GM13977 (cell line): Measurements from ENCODE around the gene DDOST.
A peak's percentile ranks its signal among the peaks of the same experiment; 100 is the strongest.

Experiments used
- DNase-seq: peaks from one replicate; pipeline ENCODE4 v3.0.0; 2012; ENCODE audit warnings: low spot score
- in situ Hi-C: fragments of 300-500 bp; cut with MboI; formaldehyde crosslinking; loops from one replicate; pipeline ENCODE4 v1.12.0; 2022; ENCODE audit warnings: low sequenced_read_pairs, low pct_unique_long_range_greater_than_20kb, mixed read lengths, inconsistent platforms; ENCODE audit not compliant: unreplicated experiment
- TF ChIP-seq, protein P1 (sequence below): IDR thresholded peaks from 2 replicates; pipeline ENCODE4 v1.5.1; 2012; ENCODE audit warnings: mild to moderate bottlenecking, control low read depth; ENCODE audit not compliant: insufficient read depth; ENCODE audit errors: extremely low read depth, missing control alignments

The DDOST gene

DNA sequence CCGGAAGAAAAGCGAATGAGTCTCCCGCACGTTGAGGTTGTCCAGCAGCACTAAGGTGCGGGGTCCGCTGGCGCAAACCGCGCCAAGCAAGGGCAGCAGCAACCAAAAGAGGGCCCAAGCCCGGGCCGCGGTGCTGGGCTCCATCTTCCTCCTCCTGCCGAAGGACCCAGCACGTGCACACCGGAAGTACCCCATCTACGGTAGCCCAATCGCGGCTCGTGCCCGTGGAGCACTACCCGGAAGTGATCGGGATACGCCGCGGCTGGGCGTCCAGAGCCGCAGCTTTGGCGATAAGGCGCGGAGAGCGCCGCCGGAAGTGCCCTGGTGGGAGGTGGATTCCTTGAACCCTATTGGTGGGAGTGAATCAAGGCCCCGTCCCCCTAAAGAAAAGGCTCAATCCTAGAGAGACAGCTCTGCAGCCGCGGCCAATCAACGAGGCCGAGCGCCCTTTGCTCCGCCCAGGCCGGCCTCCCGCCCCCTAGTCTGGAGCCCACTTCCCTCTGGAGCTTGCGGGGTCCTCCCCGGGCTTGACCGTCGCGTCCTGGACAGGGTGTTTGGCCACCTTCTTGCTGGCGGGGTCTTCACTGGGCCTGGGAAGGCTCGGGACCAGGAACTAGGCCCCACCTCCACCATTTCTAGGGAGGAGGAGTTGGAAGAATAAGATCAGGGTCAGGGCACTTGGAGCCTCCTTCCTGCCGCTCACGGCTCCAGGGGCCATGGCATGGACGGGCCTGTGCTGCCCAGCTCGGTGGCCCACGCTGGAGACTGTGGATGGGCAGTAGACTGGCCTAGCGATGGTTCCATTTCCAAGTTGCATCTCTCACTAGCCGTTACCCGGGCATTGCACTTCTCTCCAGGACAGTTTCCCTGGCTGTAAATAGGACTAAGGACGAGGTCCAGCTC, at the start of gene DDOST:
Gene DDOST (minus strand): TSS at position 163 of the 903 bp plus-strand sequence. CDS start 19 bp downstream, at position 144.
- in situ Hi-C loops, result no loop called here
- TF ChIP-seq, protein P1, sequence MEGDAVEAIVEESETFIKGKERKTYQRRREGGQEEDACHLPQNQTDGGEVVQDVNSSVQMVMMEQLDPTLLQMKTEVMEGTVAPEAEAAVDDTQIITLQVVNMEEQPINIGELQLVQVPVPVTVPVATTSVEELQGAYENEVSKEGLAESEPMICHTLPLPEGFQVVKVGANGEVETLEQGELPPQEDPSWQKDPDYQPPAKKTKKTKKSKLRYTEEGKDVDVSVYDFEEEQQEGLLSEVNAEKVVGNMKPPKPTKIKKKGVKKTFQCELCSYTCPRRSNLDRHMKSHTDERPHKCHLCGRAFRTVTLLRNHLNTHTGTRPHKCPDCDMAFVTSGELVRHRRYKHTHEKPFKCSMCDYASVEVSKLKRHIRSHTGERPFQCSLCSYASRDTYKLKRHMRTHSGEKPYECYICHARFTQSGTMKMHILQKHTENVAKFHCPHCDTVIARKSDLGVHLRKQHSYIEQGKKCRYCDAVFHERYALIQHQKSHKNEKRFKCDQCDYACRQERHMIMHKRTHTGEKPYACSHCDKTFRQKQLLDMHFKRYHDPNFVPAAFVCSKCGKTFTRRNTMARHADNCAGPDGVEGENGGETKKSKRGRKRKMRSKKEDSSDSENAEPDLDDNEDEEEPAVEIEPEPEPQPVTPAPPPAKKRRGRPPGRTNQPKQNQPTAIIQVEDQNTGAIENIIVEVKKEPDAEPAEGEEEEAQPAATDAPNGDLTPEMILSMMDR, result peak; percentile 39
- DNase-seq, result peak; percentile 98

DNA sequence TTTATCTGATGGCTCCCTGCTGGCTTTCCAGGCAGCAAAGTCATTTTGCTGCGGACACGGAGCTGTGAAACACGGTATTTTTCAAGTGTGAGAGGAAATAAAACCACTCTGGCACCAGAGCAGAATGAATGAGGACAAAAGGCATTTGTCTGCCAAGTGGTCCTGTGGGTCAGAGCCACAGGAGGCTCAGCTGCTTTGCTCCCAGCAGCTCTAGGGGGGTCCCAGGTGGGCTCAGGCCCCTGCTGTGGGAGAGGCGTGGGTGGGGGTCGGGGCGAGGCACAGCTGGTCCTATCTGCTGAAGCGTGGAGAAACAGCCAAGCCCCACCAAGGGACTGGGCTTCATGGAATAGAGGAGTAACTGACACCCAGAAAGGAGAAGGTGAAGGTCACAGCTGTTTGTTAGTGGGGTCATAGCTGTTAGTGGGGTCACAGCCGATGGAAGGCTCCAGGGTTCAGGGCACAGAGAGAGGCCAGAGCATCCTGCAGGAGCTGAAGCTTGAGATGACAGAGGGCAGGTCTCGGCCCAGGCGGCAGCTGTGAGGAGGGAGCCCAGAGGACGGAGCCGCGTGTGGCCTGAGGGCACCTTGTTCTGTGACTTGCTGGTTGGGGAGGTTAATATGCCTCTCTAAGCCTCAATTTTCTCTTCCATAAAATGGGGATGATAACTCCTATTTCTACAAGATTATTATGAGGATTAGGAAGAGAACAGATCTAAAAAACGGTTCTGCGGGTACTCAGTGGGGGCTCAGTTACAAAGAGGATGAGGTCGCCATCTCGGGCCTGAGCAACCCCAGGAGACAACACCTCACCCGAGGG, 49.5 kb upstream of the DDOST start:
- TF ChIP-seq, protein P1, result no peak
- DNase-seq, result no peak
- in situ Hi-C loops, result no loop called here

DNA sequence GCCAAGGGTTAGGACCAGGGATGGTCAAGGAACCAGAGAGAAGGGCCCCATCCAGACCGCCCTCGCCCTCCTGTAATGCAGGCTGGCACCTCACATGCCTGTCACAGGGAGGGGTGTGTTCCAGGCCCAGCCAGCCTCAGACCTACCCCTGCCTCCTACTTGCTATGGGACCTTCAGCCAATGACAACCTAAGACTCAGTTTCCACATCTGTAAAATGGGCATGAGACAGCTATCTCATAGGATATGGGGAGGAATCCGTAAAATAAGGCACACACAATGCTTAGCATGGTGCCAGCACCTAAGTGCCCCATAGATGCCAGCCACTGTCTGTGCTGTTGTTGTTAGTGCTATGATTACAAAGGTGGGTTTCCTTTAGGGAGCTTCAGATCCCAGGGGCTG, 48.7 kb upstream of the DDOST start:
- in situ Hi-C loops, result no loop called here
- TF ChIP-seq, protein P1, result no peak
- DNase-seq, result no peak

DNA sequence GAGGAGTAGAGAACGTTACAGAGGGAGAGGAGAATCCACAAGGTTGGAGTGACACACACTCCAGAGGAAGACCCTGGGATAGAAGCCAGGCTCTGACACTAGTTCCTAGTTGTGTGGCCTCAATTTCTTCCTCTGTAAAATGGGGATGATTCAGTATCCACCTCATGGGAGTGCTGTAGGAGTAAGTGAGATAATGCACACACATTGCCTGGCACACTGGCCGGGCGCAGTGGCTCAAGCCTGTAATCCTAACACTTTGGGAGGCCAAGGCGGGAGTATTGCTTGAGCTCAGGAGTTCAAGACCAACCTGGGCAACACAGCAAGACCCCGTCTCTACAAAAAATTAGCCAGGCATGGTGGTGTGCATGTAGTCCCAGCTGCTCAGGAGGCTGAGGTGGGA, 47.7 kb upstream of the DDOST start:
- in situ Hi-C loops, result no loop called here
- DNase-seq, result no peak
- TF ChIP-seq, protein P1, result no peak

DNA sequence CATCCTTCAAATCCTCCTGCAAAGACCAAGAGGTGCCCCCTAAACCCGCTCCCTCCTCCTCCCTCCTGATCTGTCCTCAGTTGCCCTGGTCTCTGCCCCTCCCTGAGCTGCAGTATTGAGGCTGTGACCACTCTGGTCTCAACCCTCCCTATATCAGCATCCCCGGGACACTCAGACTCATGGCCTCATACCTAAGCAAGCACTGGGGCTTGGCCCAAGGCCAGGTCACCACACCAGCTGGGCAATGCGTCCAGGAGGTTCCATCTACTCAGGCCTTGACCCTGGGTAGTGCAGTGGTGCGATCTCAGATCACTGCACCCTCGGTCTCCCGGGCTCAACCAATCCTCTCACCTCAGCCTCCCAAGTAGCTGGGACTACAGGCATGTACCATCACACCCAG, 46.9 kb upstream of the DDOST start:
- TF ChIP-seq, protein P1, result no peak
- in situ Hi-C loops, result no loop called here
- DNase-seq, result no peak

DNA sequence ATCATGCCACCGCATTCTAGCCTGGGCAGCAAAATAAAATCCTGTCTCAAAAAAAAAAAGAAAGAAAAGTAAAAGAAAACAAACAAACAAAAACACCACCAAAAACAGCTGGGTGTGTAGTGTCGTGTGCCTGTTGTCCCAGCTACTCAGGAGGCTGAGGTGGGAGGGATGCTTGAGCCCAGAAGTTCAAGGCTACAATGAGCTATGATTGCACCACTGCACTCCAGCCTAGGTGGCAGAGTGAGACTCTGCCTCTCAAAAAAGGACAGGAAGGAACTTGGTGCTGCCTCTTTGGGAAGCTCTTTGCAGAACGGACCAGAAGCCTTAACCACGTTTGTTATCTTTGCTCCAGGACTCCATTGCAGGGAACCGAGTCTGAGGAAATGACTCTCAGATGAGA, 45.7 kb upstream of the DDOST start:
- in situ Hi-C loops, result no loop called here
- no peak for DNase-seq
- TF ChIP-seq, protein P1, result no peak
